ENCODE measurements around the gene OPHN1. TPM values are rescaled to one million over a fixed set of nuclear protein-coding genes. Genes with fewer than 3 reads are reported as not detected.

Gene OPHN1
- total and polyA plus RNA-seq, 10 of the 15 experiments (the other 5 are each of a cell fraction or from before 2014, with no cell fraction given): under 0.01 to 0.03 (median 0.03) TPM; not detected in 6

- TF ChIP-seq, protein P1, sequence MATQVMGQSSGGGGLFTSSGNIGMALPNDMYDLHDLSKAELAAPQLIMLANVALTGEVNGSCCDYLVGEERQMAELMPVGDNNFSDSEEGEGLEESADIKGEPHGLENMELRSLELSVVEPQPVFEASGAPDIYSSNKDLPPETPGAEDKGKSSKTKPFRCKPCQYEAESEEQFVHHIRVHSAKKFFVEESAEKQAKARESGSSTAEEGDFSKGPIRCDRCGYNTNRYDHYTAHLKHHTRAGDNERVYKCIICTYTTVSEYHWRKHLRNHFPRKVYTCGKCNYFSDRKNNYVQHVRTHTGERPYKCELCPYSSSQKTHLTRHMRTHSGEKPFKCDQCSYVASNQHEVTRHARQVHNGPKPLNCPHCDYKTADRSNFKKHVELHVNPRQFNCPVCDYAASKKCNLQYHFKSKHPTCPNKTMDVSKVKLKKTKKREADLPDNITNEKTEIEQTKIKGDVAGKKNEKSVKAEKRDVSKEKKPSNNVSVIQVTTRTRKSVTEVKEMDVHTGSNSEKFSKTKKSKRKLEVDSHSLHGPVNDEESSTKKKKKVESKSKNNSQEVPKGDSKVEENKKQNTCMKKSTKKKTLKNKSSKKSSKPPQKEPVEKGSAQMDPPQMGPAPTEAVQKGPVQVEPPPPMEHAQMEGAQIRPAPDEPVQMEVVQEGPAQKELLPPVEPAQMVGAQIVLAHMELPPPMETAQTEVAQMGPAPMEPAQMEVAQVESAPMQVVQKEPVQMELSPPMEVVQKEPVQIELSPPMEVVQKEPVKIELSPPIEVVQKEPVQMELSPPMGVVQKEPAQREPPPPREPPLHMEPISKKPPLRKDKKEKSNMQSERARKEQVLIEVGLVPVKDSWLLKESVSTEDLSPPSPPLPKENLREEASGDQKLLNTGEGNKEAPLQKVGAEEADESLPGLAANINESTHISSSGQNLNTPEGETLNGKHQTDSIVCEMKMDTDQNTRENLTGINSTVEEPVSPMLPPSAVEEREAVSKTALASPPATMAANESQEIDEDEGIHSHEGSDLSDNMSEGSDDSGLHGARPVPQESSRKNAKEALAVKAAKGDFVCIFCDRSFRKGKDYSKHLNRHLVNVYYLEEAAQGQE (IDR thresholded peaks at IDR 0.05; ENCODE audit: low read depth, low read length): no peak
- TF ChIP-seq NFYA (IDR thresholded peaks at IDR 0.05; ENCODE audit: borderline replicate concordance, low read depth, low read length) (no peak), ZNF384 (IDR thresholded peaks at IDR 0.05; ENCODE audit: borderline replicate concordance, low read depth, low read length) (no peak), KAT2A (conservative IDR thresholded peaks at IDR 0.05; ENCODE audit: control insufficient read depth, low read depth, low read length) (no peak), BCL11A (IDR thresholded peaks at IDR 0.05; ENCODE audit: low read depth, low read length) (no peak), HSF1 (IDR thresholded peaks at IDR 0.05; ENCODE audit: low read depth, low read length) (no peak), TAF1 (IDR thresholded peaks at IDR 0.05; ENCODE audit: borderline replicate concordance, low read depth, low read length) (no peak)
These were observed 180.6 kb downstream of the OPHN1 start (continued) for GRCh38 chrX:68252664-68253063.

DNA sequence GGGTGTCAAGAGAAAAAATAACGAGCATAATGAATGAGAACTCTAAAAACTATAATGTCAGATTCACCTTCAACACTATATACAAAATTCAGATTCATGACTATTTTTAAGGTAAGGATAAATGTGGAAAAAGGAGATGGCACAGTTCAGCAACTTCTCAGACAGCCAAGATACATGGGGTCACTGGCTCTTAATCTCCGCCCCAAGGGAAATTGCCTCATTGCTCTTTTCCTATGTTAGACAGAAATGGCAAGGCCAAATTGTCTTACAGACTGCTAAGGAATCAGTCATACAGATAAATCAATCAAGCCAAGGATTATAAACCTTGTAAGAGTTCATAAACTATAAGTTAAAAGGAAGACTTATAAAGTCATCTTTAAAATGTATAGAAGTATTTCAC lies 183.4 kb downstream of the OPHN1 start:
- no peaks in the 10 kb centered on the region for H3K9me3 ChIP-seq (replicated peaks; ENCODE audit: control insufficient read depth, insufficient read depth, low read length)
- in situ Hi-C loops (cut with MboI): no loop called here
- WGBS (ENCODE audit: insufficient coverage, insufficient replicate concordance, low lambda C conversion rate, missing lambda C conversion rate): 21% methylated on average over 2 of the region's 2 CpGs
- BruUV-seq (replicated peaks): no TSS peak
- DNase-seq (ENCODE audit: low read depth, low spot score): no peak
- no peak overlapping the region for H3K27ac ChIP-seq (ENCODE audit: control insufficient read depth, insufficient read depth)
- H3K9ac ChIP-seq (ENCODE audit: control insufficient read depth, insufficient read depth, low read length): no peak overlapping the region
- no peaks in the 10 kb centered on the region for H3K79me2 ChIP-seq (ENCODE audit: control insufficient read depth, insufficient read depth, low read length)
- ChIA-PET RAD21 (ENCODE audit: unreplicated experiment) (no interaction called here), SMC1A (ENCODE audit: uncharacterized antibody, unreplicated experiment) (no interaction called here), POLR2A (no interaction called here), CTCF (no interaction called here)
- no peaks in the 10 kb centered on the region for H3K36me3 ChIP-seq (ENCODE audit: control insufficient read depth in 2 of 2, insufficient read depth in 2 of 2, low read length in 1 of 2)
- no peaks in the 10 kb centered on the region for H3K4me1 ChIP-seq (ENCODE audit: control insufficient read depth, insufficient read depth, low read length)
- intact Hi-C loops (cut with micrococcal nuclease; ENCODE audit: unreplicated experiment): no loop called here
- H3K4me3 ChIP-seq: no peak overlapping the region
- no peak overlapping the region for H3K4me2 ChIP-seq (ENCODE audit: control insufficient read depth, insufficient read depth)
- no peak for FAIRE-seq
- ATAC-seq: no peak
- no peaks in the 10 kb centered on the region for H4K20me1 ChIP-seq (ENCODE audit: control insufficient read depth, insufficient read depth)
- H3K27me3 ChIP-seq (replicated peaks in 1 of 2; ENCODE audit: control insufficient read depth in 2 of 2, insufficient read depth in 2 of 2, low read length in 1 of 2): no peaks in the 10 kb centered on the region
- H2AFZ ChIP-seq (ENCODE audit: control insufficient read depth, low read depth, low read length): no peak overlapping the region
- TF ChIP-seq ETV6 (conservative IDR thresholded peaks at IDR 0.05 in 1 of 2, IDR thresholded peaks at IDR 0.05 in 1 of 2; ENCODE audit: borderline replicate concordance in 1 of 2, low read depth in 1 of 2) (no peak), CHD2 (IDR thresholded peaks at IDR 0.05; ENCODE audit: borderline replicate concordance, low read depth, low read length) (no peak), POLR2A (IDR thresholded peaks at IDR 0.05; ENCODE audit: low read depth, low read length) (no peak), BRCA1 (IDR thresholded peaks at IDR 0.05; ENCODE audit: low read depth, low read length) (no peak), ZNF384 (IDR thresholded peaks at IDR 0.05; ENCODE audit: borderline replicate concordance, low read depth, low read length) (no peak)
- TF ChIP-seq, protein P2, sequence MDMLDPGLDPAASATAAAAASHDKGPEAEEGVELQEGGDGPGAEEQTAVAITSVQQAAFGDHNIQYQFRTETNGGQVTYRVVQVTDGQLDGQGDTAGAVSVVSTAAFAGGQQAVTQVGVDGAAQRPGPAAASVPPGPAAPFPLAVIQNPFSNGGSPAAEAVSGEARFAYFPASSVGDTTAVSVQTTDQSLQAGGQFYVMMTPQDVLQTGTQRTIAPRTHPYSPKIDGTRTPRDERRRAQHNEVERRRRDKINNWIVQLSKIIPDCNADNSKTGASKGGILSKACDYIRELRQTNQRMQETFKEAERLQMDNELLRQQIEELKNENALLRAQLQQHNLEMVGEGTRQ (IDR thresholded peaks at IDR 0.05; ENCODE audit: borderline replicate concordance, low read depth, low read length): no peak
- TF ChIP-seq, protein P3, sequence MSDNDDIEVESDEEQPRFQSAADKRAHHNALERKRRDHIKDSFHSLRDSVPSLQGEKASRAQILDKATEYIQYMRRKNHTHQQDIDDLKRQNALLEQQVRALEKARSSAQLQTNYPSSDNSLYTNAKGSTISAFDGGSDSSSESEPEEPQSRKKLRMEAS (IDR thresholded peaks at IDR 0.05; ENCODE audit: low read depth, low read length): no peak
